G401 (cell line): Measurements from ENCODE around the gene CD83. TPM values are rescaled to one million over a fixed set of nuclear protein-coding genes. Genes with fewer than 3 reads are reported as not detected.
A peak's percentile ranks its signal among the peaks of the same experiment; 100 is the strongest.
"Not testable (repeated sequence)": the region's sequence is repeated elsewhere in the genome, so short reads cannot be mapped to it uniquely, and the experiment has no call there.

Experiments
- DNase-seq: peaks from one replicate; pipeline ENCODE4 v3.0.0-alpha.2; 2015; ENCODE audit warnings: low spot score
- in situ Hi-C: cut with HindIII; loops from 2 replicates; pipeline ENCODE4 v1.10.0; 2016; ENCODE audit warnings: low sequenced_read_pairs, mixed read lengths
- total RNA-seq: library from RNA; depleted of rRNA; stranded (reverse); fragments of >200 nt; shearing (Covaris generic); gene quantifications from 2 replicates; pipeline ENCODE4 v1.2.3, GENCODE V29; 2014

The CD83 gene
- total RNA-seq, 1 experiment from 2014 or later, result 0.14 TPM

- in situ Hi-C loops, result no loop called here
Measured at GRCh38 chr6:14141351-14142062, 23.9 kb downstream of the CD83 start.

GRCh38 chr6:14142063-14142450, 24.5 kb downstream of the CD83 start:
- in situ Hi-C loops, result no loop called here
- DNase-seq, result peak; percentile 39

More at GRCh38 chr6:14141351-14142062, 23.9 kb downstream of the CD83 start:
- DNase-seq, result peak; percentile 13

- in situ Hi-C loops, result no loop called here
Measured at GRCh38 chr6:14142511-14143223, 25.1 kb downstream of the CD83 start.

GRCh38 chr6:14143305-14143704, 25.7 kb downstream of the CD83 start:
- no peak for DNase-seq
- in situ Hi-C loops, result no loop called here

More at GRCh38 chr6:14142511-14143223, 25.1 kb downstream of the CD83 start:
- peak; percentile 8 for DNase-seq

GRCh38 chr6:14144678-14145113, 27.1 kb downstream of the CD83 start:
- in situ Hi-C loops, result no loop called here
- DNase-seq, result peak; percentile 43

GRCh38 chr6:14146506-14147096, 29.0 kb downstream of the CD83 start:
- in situ Hi-C loops, result no loop called here
- no peak for DNase-seq

- no peak for DNase-seq
- in situ Hi-C loops, result no loop called here
Measured at GRCh38 chr6:14147891-14148290, 30.3 kb downstream of the CD83 start.

- in situ Hi-C loops, result no loop called here
- no peak for DNase-seq
Measured at GRCh38 chr6:14148471-14148870, 30.9 kb downstream of the CD83 start.

- no peak for DNase-seq
- in situ Hi-C loops, result no loop called here
Measured at GRCh38 chr6:14149053-14149738, 31.6 kb downstream of the CD83 start.

GRCh38 chr6:14149739-14150130, 32.2 kb downstream of the CD83 start:
- DNase-seq, result no peak
- in situ Hi-C loops, result no loop called here

- DNase-seq, in situ Hi-C loops: not testable (repeated sequence)
Measured at GRCh38 chr6:14151300-14151699, 33.7 kb downstream of the CD83 start.

GRCh38 chr6:14151773-14152172, 34.2 kb downstream of the CD83 start:
- in situ Hi-C loops, result no loop called here
- DNase-seq, result no peak

GRCh38 chr6:14153228-14153627, 35.7 kb downstream of the CD83 start:
- in situ Hi-C loops, result no loop called here
- DNase-seq, result no peak

GRCh38 chr6:14159090-14159489, 41.5 kb downstream of the CD83 start:
- in situ Hi-C loops, result no loop called here

GRCh38 chr6:14162826-14163225, 45.3 kb downstream of the CD83 start:
- in situ Hi-C loops, result no loop called here
- no peak for DNase-seq

More at GRCh38 chr6:14159090-14159489, 41.5 kb downstream of the CD83 start:
- no peak for DNase-seq

GRCh38 chr6:14165091-14165490, 47.5 kb downstream of the CD83 start:
- in situ Hi-C loops, result no loop called here
- DNase-seq, result no peak

- in situ Hi-C loops, result no loop called here
- no peak for DNase-seq
Measured at GRCh38 chr6:14166839-14167238, 49.3 kb downstream of the CD83 start.

- in situ Hi-C loops, result no loop called here
- DNase-seq, result no peak
Measured at GRCh38 chr6:14170128-14170527, 52.6 kb downstream of the CD83 start.

- in situ Hi-C loops, result no loop called here
Measured at GRCh38 chr6:14172562-14172961, 55.0 kb downstream of the CD83 start.

GRCh38 chr6:14174226-14174625, 56.7 kb downstream of the CD83 start:
- in situ Hi-C loops, result no loop called here
- no peak for DNase-seq

More at GRCh38 chr6:14172562-14172961, 55.0 kb downstream of the CD83 start:
- DNase-seq, result no peak
